HG02981 (cell line): ENCODE results near the gene PIK3R3.

Experiments
- ATAC-seq: cut with Tn5 transposase; IDR thresholded peaks from one replicate; pipeline ENCODE4 v1.9.1; 2021; ENCODE audit warnings: mild to moderate bottlenecking, moderate library complexity; ENCODE audit not compliant: unreplicated experiment

Gene PIK3R3

DNA sequence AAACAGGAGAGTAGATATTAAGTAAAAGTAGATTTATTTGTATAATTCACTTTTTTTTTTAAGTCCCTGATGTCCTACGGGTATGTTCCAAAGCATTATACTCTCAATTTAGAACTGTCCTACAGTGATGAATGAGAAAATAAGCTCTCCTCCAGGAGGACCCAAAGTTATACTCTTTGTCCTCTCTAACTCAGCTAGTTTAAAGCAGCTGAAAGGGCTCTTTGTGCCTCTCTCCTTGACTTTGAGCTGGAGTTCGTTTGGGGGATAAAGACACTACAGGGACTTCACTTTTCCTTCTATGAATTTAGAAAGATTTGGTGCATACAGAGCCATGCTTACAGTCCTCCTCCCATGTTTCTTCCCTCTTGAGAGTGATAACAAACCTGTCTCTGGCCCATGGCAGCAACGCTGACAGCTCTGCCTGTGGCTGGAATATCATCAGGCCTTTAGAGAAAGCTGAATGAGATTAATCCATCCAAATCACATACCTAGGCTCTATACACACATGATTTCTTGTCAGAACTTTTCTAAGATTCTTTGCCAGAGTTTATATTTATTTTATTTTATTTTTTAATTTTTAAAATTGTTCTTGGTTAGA, 134.3 kb downstream of the PIK3R3 start:
- no peak for ATAC-seq

DNA sequence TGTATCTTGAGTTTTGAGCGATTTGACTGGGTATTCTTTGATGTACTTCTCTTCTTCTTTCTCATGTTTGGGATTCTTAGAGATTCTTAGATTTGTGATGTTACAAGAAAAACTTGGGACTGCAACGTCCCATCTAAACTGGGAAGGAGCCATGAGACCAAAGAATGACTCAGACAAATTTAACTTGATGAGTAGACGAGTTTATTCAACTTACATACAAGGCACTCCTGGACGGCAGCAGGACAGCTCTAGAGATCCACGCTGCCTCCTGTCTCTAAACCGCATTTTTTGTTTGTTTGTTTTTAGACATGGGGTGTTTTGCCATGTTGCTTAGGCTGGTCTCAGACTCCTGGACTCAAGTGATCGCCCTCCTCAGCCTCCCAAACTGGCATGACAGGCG, 137.1 kb downstream of the PIK3R3 start:
- ATAC-seq = no peak

DNA sequence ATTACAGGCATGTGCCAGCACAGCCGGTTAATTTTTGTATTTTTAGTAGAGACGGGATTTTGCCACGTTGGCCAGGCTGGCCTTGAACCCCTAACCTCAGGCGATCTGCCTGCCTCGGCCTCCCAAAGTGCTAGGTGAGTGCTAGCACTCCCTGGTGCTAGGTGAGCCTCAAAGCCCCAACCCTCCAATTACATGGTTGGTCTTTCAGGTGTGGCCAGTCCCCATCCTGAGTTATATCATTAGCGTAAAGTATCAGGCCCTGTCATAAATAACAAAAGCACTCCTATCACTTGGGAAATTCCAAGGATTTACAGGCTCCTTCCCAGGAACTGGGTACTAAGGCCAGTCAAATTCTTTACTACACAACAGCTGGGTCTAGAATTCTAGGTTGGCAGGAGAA, 138.0 kb downstream of the PIK3R3 start:
- no peak for ATAC-seq
